GM12878 (cell line): ENCODE data around the gene ELL2. TPM values are rescaled to one million over a fixed set of nuclear protein-coding genes. Genes with fewer than 3 reads are reported as not detected.

Experiments used
- ATAC-seq: fragments of 200-7000 bp; cut with Tn5 transposase; 3 replicates; pipeline ENCODE4 v1.9.1; 2020; ENCODE audit warnings: mild to moderate bottlenecking, moderate library complexity
- BruUV-seq: library from RNA; stranded (reverse); fragments of 400-500 nt; replicated peaks from 2 replicates; lab custom pipeline; 2021; lab: Mats Ljungman, UMichigan
- CTCF ChIA-PET: fragments of 300-600 bp; sonication (Branson Sonifier 250); formaldehyde crosslinking; extraction: SDS; loops from one replicate; lab custom pipeline; 2021; ENCODE audit warnings: inconsistent platforms; lab: Yijun Ruan, JAX
- POLR2A ChIA-PET: fragments of 350-600 bp; formaldehyde crosslinking; extraction: SDS; loops from one replicate; lab custom pipeline; 2021; ENCODE audit warnings: inconsistent platforms; lab: Charles Lee
- RAD21 ChIA-PET: fragments of 300-600 bp; sonication (Branson Sonifier 250); formaldehyde crosslinking; loops from one replicate; lab custom pipeline; 2023; ENCODE audit warnings: antibody characterized with exemption; ENCODE audit not compliant: unreplicated experiment; lab: Charles Lee
- SMC1A ChIA-PET: fragments of 300-600 bp; sonication (Branson Sonifier 250); formaldehyde crosslinking; loops from one replicate; lab custom pipeline; 2023; ENCODE audit not compliant: unreplicated experiment, uncharacterized antibody; lab: Charles Lee
- DNase-seq: peaks from one replicate; pipeline ENCODE4 v3.0.0-alpha.2; 2011; ENCODE audit warnings: low read depth, low spot score
- FAIRE-seq: peaks from 3 replicates; lab custom pipeline; 2011; peaks lifted over from hg19 to GRCh38; lab: Jason Lieb, UNC
- H2AFZ ChIP-seq: 2 replicates; pipeline ENCODE4 v1.6.0; 2011; ENCODE audit warnings: low read depth, low read length, control low read depth; ENCODE audit not compliant: control insufficient read depth
- H3K27ac ChIP-seq: 2 replicates; pipeline ENCODE4 v1.5.1; 2011; ENCODE audit warnings: control low read depth; ENCODE audit not compliant: control insufficient read depth, insufficient read depth
- H3K27me3 ChIP-seq, 2 experiments: replicated peaks in 1 of 2; 2 replicates each; pipeline versions ENCODE4 v1.6.0 to v1.6.1; 2011; ENCODE audit warnings: low read length in 1 of 2; ENCODE audit not compliant: control insufficient read depth in 2 of 2, insufficient read depth in 2 of 2
- H3K36me3 ChIP-seq, 2 experiments: 2 replicates each; pipeline ENCODE4 v1.5.1; 2011; ENCODE audit warnings: low read length in 1 of 2; ENCODE audit not compliant: control insufficient read depth in 2 of 2, insufficient read depth in 2 of 2
- H3K4me1 ChIP-seq: 2 replicates; pipeline ENCODE4 v1.6.1; 2011; ENCODE audit warnings: mild to moderate bottlenecking, low read length, moderate library complexity, mixed read lengths; ENCODE audit not compliant: control insufficient read depth, insufficient read depth
- H3K4me2 ChIP-seq: 2 replicates; pipeline ENCODE4 v1.6.0; 2011; ENCODE audit warnings: control low read depth; ENCODE audit not compliant: control insufficient read depth, insufficient read depth
- H3K4me3 ChIP-seq: fragments of 200-600 bp; sonication (generic); 2 replicates; pipeline ENCODE4 v1.5.1; 2016
- H3K79me2 ChIP-seq: 2 replicates; pipeline ENCODE4 v1.6.0; 2011; ENCODE audit warnings: low read length; ENCODE audit not compliant: control insufficient read depth, insufficient read depth
- H3K9ac ChIP-seq: 2 replicates; pipeline ENCODE4 v1.8.0; 2011; ENCODE audit warnings: low read length, control low read depth, mixed read lengths; ENCODE audit not compliant: control insufficient read depth, insufficient read depth
- H3K9me3 ChIP-seq: replicated peaks from 3 replicates; pipeline ENCODE4 v1.5.1; 2011; ENCODE audit warnings: mild to moderate bottlenecking, low read length; ENCODE audit not compliant: control insufficient read depth, insufficient read depth
- H4K20me1 ChIP-seq: 2 replicates; pipeline ENCODE4 v1.6.0; 2011; ENCODE audit not compliant: control insufficient read depth, insufficient read depth
- CHD1 ChIP-seq: IDR thresholded peaks from 2 replicates; pipeline ENCODE4 v1.6.1; 2012; ENCODE audit warnings: low read depth, low read length, improper control_type of control experiment
- EZH2 ChIP-seq: IDR thresholded peaks from 2 replicates; pipeline ENCODE4 v1.6.1; 2012; ENCODE audit warnings: low read depth, mild to moderate bottlenecking, control low read depth, inconsistent platforms, low read length, borderline replicate concordance; ENCODE audit not compliant: control insufficient read depth
- MTA2 ChIP-seq: fragments of 450-650 bp; IDR thresholded peaks from 2 replicates; pipeline ENCODE4 v1.6.1; 2016; ENCODE audit warnings: low read depth, mild to moderate bottlenecking, moderate library complexity
- RAD21 ChIP-seq: IDR thresholded peaks from 2 replicates; pipeline ENCODE4 v1.6.1; 2011; ENCODE audit warnings: mild to moderate bottlenecking, low read depth, low read length, moderate library complexity; ENCODE audit not compliant: insufficient read depth
- RBBP5 ChIP-seq: fragments of 200-600 bp; sonication (generic); conservative IDR thresholded peaks from 2 replicates; pipeline ENCODE4 v1.6.1; 2016
- SMC3 ChIP-seq: IDR thresholded peaks from 2 replicates; pipeline ENCODE4 v1.6.1; 2011; ENCODE audit warnings: low read length, improper control_type of control experiment, borderline replicate concordance
- STAT1 ChIP-seq: fragments of 450-650 bp; conservative IDR thresholded peaks from 2 replicates; pipeline ENCODE4 v1.6.1; 2014; ENCODE audit warnings: antibody characterized with exemption, mild to moderate bottlenecking
- TCF12 ChIP-seq: IDR thresholded peaks from 2 replicates; pipeline ENCODE4 v1.6.1; 2011; ENCODE audit warnings: low read depth, mild to moderate bottlenecking, low read length
- in situ Hi-C: fragments of 300-500 bp; cut with MboI; formaldehyde crosslinking; loops from 9 replicates; pipeline ENCODE4 v1.14.3; 2018; ENCODE audit warnings: mixed read lengths
- intact Hi-C: fragments of 100-400 bp; cut with micrococcal nuclease; formaldehyde crosslinking; loops from one replicate; pipeline ENCODE4 v1.14.2; 2022; ENCODE audit not compliant: unreplicated experiment
- polyA plus RNA-seq, 11 experiments: library from polyadenylated mRNA; depleted of rRNA in 4 of 11; unstranded in 6 of 11; stranded (reverse) in 5 of 11; fragments of >200 nt; fragmentation: Nextera tagmentation in 4 of 11; fragmentation: Illumina TruSeq in 1 of 11; extraction: Ambion mirVana in 4 of 11; extraction: Trizol in 1 of 11; gene quantifications; 1 replicate in 1 of 11; 2 replicates in 10 of 11; pipeline versions ENCODE4 v1.2.1 to v1.2.3, GENCODE V29; 2011 to 2016; ENCODE audit warnings: inconsistent platforms in 2 of 11, missing spikeins in 2 of 11, low read depth in 1 of 11
- total RNA-seq, 4 experiments: library from RNA; depleted of rRNA in 3 of 4; stranded (reverse); fragments of >200 nt in 3 of 4; fragmentation: Illumina TruSeq in 1 of 4; extraction: Trizol in 1 of 4; gene quantifications; 2 replicates each; pipeline versions ENCODE4 v1.2.1 to v1.2.3, GENCODE V29; 2013 to 2021
- TF ChIP-seq, protein P1 (sequence below): IDR thresholded peaks from 2 replicates; pipeline ENCODE4 v1.6.1; 2011; ENCODE audit warnings: low read depth, mild to moderate bottlenecking, low read length, moderate library complexity, borderline replicate concordance; ENCODE audit errors: extremely low read depth
- TF ChIP-seq, protein P2 (sequence below): IDR thresholded peaks from 2 replicates; pipeline ENCODE4 v1.6.1; 2012; ENCODE audit warnings: low read depth, low read length, improper control_type of control experiment
- TF ChIP-seq, protein P3 (sequence below): fragments of 450-650 bp; IDR thresholded peaks from 2 replicates; pipeline ENCODE4 v1.6.1; 2016; ENCODE audit warnings: mild to moderate bottlenecking

ELL2 gene
- total and polyA plus RNA-seq, 10 of the 15 experiments (the other 5 are each of a cell fraction or from before 2014, with no cell fraction given): 24.2 to 91.4 (median 57.4) TPM

DNA sequence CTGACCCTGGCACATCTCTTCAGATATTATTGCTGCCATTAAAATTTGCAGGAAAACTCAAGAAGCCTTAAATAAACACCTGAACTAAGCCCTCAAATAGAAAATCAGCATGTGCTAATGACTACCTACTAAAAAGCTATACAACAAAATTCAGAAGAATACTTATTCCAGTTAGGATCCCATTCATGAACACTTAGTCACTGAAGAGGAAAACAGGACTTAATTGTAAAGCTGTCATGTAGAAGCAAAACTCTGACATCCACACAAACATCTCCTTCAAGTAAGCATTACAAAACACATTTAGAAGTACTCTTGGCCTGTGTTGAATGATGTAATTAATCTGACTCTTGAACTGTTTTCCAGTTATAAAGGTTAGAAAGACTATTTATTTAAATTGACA, 19.9 kb downstream of the ELL2 start:
- Histone ChIP-seq H3K27ac (peak overlapping the region; percentile 30; the same call in 1 of the 2 replicates), H3K4me2 (no peak overlapping the region), H4K20me1 (no peaks in the 10 kb centered on the region), H3K9ac (no peak overlapping the region), H3K36me3 (peaks cover 0 to 6% of the 10 kb centered on the region in 2 experiments; a peak in 3 of 4 replicates), H3K27me3 (no peaks in the 10 kb centered on the region), H2AFZ (no peak overlapping the region), H3K4me1 (peaks cover 29% of the 10 kb centered on the region), H3K79me2 (peaks cover 86% of the 10 kb centered on the region), H3K4me3 (no peak overlapping the region), H3K9me3 (no peaks in the 10 kb centered on the region; the same call in 2 of the 3 replicates)
- RAD21 ChIA-PET: interaction anchor here (0.8 to 4.5 kb wide), 12 partner anchors 9 to 401 kb away, joined by 3 to 21 read pairs (median 5); no protein-coding TSS in a partner anchor
- CTCF ChIA-PET: interaction anchor here (0.9 to 4.7 kb wide), 5 partner anchors 10 to 95 kb away, joined by 3 to 33 read pairs (median 7); no protein-coding TSS in a partner anchor
- POLR2A ChIA-PET: interaction anchor here (0.7 to 2.7 kb wide), 5 partner anchors 10 to 71 kb away, joined by 3 to 14 read pairs (median 3); no protein-coding TSS in a partner anchor
- TF ChIP-seq, protein P1, sequence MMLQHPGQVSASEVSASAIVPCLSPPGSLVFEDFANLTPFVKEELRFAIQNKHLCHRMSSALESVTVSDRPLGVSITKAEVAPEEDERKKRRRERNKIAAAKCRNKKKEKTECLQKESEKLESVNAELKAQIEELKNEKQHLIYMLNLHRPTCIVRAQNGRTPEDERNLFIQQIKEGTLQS: no peak
- TF ChIP-seq STAT1 (no peak), RAD21 (no peak), CHD1 (no peak), SMC3 (no peak), RBBP5 (no peak), MTA2 (no peak), EZH2 (no peak), TCF12 (no peak)
- TF ChIP-seq, protein P2, sequence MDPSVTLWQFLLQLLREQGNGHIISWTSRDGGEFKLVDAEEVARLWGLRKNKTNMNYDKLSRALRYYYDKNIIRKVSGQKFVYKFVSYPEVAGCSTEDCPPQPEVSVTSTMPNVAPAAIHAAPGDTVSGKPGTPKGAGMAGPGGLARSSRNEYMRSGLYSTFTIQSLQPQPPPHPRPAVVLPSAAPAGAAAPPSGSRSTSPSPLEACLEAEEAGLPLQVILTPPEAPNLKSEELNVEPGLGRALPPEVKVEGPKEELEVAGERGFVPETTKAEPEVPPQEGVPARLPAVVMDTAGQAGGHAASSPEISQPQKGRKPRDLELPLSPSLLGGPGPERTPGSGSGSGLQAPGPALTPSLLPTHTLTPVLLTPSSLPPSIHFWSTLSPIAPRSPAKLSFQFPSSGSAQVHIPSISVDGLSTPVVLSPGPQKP: no peak
- TF ChIP-seq, protein P3, sequence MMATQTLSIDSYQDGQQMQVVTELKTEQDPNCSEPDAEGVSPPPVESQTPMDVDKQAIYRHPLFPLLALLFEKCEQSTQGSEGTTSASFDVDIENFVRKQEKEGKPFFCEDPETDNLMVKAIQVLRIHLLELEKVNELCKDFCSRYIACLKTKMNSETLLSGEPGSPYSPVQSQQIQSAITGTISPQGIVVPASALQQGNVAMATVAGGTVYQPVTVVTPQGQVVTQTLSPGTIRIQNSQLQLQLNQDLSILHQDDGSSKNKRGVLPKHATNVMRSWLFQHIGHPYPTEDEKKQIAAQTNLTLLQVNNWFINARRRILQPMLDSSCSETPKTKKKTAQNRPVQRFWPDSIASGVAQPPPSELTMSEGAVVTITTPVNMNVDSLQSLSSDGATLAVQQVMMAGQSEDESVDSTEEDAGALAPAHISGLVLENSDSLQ: no peak
- intact Hi-C loops (no loop called here), in situ Hi-C loops (no loop called here)
- no peak for ATAC-seq
- SMC1A ChIA-PET: interaction anchor here (0.6 to 5.5 kb wide), 11 partner anchors 8 to 82 kb away, joined by 3 to 51 read pairs (median 8); no protein-coding TSS in a partner anchor
- FAIRE-seq: no peak
- no peak for DNase-seq
- no TSS peak for BruUV-seq
